NB4 (cell line): ENCODE measurements around the gene JDP2.
A peak's percentile ranks its signal among the peaks of the same experiment; 100 is the strongest.

ENCODE experiments used
- DNase-seq: peaks from one replicate; pipeline ENCODE4 v3.0.0; 2010; ENCODE audit warnings: low read depth
- H3K4me3 ChIP-seq: one replicate; pipeline ENCODE4 v1.5.1; 2011; ENCODE audit warnings: mild to moderate bottlenecking, low read depth, low read length, moderate library complexity
- MYC ChIP-seq: IDR thresholded peaks from 2 replicates; pipeline ENCODE4 v1.6.1; 2011; ENCODE audit warnings: low read depth, low read length
- POLR2A ChIP-seq: IDR thresholded peaks from 2 replicates; pipeline ENCODE4 v1.6.1; 2011; ENCODE audit warnings: mild to moderate bottlenecking; ENCODE audit not compliant: insufficient read length; ENCODE audit errors: extremely low read depth
- TF ChIP-seq, protein P1 (sequence below): IDR thresholded peaks from 2 replicates; pipeline ENCODE4 v1.6.1; 2011; ENCODE audit warnings: low read depth, low read length
- TF ChIP-seq, protein P2 (sequence below): IDR thresholded peaks from one replicate; pipeline ENCODE4 v1.5.1; 2012; ENCODE audit warnings: low read depth, low read length

JDP2 gene

GRCh38 chr14:75383721-75384120 lies 44.1 kb upstream of the JDP2 start:
- peak; percentile 18 for DNase-seq
- TF ChIP-seq MYC (no peak), POLR2A (no peak)
- TF ChIP-seq, protein P1, sequence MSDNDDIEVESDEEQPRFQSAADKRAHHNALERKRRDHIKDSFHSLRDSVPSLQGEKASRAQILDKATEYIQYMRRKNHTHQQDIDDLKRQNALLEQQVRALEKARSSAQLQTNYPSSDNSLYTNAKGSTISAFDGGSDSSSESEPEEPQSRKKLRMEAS, result no peak
- TF ChIP-seq, protein P2, sequence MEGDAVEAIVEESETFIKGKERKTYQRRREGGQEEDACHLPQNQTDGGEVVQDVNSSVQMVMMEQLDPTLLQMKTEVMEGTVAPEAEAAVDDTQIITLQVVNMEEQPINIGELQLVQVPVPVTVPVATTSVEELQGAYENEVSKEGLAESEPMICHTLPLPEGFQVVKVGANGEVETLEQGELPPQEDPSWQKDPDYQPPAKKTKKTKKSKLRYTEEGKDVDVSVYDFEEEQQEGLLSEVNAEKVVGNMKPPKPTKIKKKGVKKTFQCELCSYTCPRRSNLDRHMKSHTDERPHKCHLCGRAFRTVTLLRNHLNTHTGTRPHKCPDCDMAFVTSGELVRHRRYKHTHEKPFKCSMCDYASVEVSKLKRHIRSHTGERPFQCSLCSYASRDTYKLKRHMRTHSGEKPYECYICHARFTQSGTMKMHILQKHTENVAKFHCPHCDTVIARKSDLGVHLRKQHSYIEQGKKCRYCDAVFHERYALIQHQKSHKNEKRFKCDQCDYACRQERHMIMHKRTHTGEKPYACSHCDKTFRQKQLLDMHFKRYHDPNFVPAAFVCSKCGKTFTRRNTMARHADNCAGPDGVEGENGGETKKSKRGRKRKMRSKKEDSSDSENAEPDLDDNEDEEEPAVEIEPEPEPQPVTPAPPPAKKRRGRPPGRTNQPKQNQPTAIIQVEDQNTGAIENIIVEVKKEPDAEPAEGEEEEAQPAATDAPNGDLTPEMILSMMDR, result no peak
- no peak overlapping the region for H3K4me3 ChIP-seq

DNA sequence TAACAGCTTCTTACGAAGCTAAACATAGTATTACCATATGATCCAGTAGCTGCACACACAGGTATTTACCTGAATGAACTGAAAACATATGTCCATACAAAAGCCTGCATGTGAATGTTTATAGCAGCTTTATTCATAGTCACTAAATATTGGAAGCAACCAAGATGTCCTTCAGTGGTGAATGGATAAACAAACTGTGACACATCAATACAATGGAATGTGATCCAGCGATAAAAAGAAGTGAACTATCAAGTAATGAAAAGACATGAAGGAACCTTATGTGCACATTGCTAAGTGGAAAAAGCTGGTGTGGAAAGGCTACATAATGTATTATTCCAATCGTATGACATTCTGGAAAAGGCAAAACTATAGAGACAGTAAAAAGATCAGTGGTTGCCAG lies 38.1 kb upstream of the JDP2 start:
- H3K4me3 ChIP-seq, result no peak overlapping the region
- TF ChIP-seq, protein P1, result no peak
- TF ChIP-seq POLR2A (no peak), MYC (no peak)
- TF ChIP-seq, protein P2, result no peak
- no peak for DNase-seq

DNA sequence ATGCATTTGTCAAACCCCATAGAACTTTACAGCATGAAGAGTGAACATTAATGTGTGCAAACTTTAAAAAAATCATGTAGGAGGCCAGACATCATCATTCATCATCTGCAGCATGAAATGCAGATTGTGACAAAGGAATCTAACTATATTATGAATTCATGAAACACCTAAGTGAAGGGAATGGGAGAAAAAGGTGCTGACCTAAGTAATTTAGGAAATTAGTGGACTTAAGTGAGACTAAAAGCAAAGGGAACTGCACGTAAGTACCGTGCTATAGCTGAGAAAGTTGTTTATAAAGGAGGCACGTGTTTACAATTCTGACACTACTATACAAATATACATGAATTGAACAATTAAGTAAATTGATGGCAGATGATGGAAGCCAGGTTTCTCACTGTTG lies 37.6 kb upstream of the JDP2 start:
- DNase-seq, result no peak
- no peak overlapping the region for H3K4me3 ChIP-seq
- TF ChIP-seq MYC, result no peak
- TF ChIP-seq, protein P2, result no peak
- TF ChIP-seq, protein P1, result no peak
- TF ChIP-seq POLR2A, result no peak

GRCh38 chr14:75391953-75392352 lies 35.9 kb upstream of the JDP2 start:
- no peak overlapping the region for H3K4me3 ChIP-seq
- TF ChIP-seq MYC, result no peak
- no peak for TF ChIP-seq POLR2A
- TF ChIP-seq, protein P2, result no peak
- TF ChIP-seq, protein P1, result no peak
- DNase-seq, result no peak

GRCh38 chr14:75392686-75393641 lies 34.9 kb upstream of the JDP2 start:
- no peak overlapping the region for H3K4me3 ChIP-seq
- no peak for DNase-seq
- TF ChIP-seq MYC (no peak), POLR2A (no peak)
- TF ChIP-seq, protein P2, result no peak
- TF ChIP-seq, protein P1, result no peak
